H4 (cell line): ENCODE measurements around the gene PSMA6. TPM values are rescaled to one million over a fixed set of nuclear protein-coding genes. Genes with fewer than 3 reads are reported as not detected.

Experiments used
- DNase-seq: peaks from one replicate; pipeline ENCODE4 v3.0.0-alpha.2; 2015; ENCODE audit warnings: low spot score
- total RNA-seq: library from RNA; depleted of rRNA; stranded (reverse); fragments of >200 nt; shearing (Covaris generic); gene quantifications from 2 replicates; pipeline ENCODE4 v1.2.3, GENCODE V29; 2014; rRNA removed

The PSMA6 gene
- total RNA-seq, 1 experiment from 2014 or later, result 429 TPM

GRCh38 chr14:35366056-35366451 lies 73.9 kb downstream of the PSMA6 start:
- no peak for DNase-seq

- DNase-seq, result no peak
Measured at GRCh38 chr14:35366521-35366976, 74.4 kb downstream of the PSMA6 start.

- no peak for DNase-seq
Measured at GRCh38 chr14:35367056-35367372, 74.8 kb downstream of the PSMA6 start.

Other genes starting within 250 kb of the PSMA6 start
- 21.4 and 30.7 TPM in 2 replicates for gene FAM177A1, start 246.1 kb upstream of the PSMA6 start, total RNA-seq
- 21.2 and 27.9 TPM in 2 replicates for gene PPP2R3C, start 170.4 kb upstream of the PSMA6 start, total RNA-seq
- 26.4 and 31.5 TPM in 2 replicates for gene PRORP, start 169.8 kb upstream of the PSMA6 start, total RNA-seq
- 39.5 and 41.4 TPM in 2 replicates for gene NFKBIA, start 112.4 kb downstream of the PSMA6 start, total RNA-seq
- not detected in 2 replicates for gene INSM2, start 241.8 kb downstream of the PSMA6 start, total RNA-seq